Testis (tissue), 3 donors: ENCODE results near the gene DCTN1. TPM values are rescaled to one million over a fixed set of nuclear protein-coding genes. Genes with fewer than 3 reads are reported as not detected.
A peak's percentile ranks its signal among the peaks of the same experiment; 100 is the strongest.

Experiments used
- DNase-seq: peaks from one replicate; pipeline ENCODE4 v3.0.0-alpha.2; 2019
- H3K27ac ChIP-seq, 2 donors: fragments of 200-600 bp; sonication (generic); one replicate each; pipeline ENCODE4 v1.5.1; 2019
- H3K27me3 ChIP-seq: fragments of 200-600 bp; sonication (generic); one replicate; pipeline ENCODE4 v1.5.1; 2019
- H3K36me3 ChIP-seq: fragments of 200-600 bp; sonication (generic); one replicate; pipeline ENCODE4 v1.5.1; 2017; ENCODE audit warnings: low read depth; ENCODE audit errors: missing control alignments
- H3K4me1 ChIP-seq: fragments of 200-600 bp; sonication (generic); one replicate; pipeline ENCODE4 v1.5.1; 2019
- H3K4me3 ChIP-seq, 2 donors: fragments of 200-600 bp; sonication (generic); one replicate each; pipeline ENCODE4 v1.5.1; 2017 to 2019
- H3K9me3 ChIP-seq: fragments of 200-600 bp; sonication (generic); one replicate; pipeline ENCODE4 v1.5.1; 2017
- POLR2A ChIP-seq: fragments of 450-650 bp; IDR thresholded peaks from one replicate; pipeline ENCODE4 v1.6.1; 2017; ENCODE audit warnings: antibody characterized with exemption, mild to moderate bottlenecking, moderate library complexity
- WGBS, 2 donors: methylation state at CpG; one replicate each; pipeline ENCODE4 v1.1.5; 2018; 5-methylcytosine and 5-hydroxymethylcytosine counted together
- intact Hi-C: fragments of 100-400 bp; cut with DNase I; formaldehyde crosslinking; loops from one replicate; pipeline ENCODE4 v1.15.1; 2023; ENCODE audit warnings: low total_unique reads
- polyA plus RNA-seq: library from polyadenylated mRNA; stranded (reverse); fragments of 350-450 nt; fragmentation: Illumina TruSeq; extraction: RNeasy Lipid Tissue Mini Kit (QIAGEN cat#74804); gene quantifications from one replicate; pipeline ENCODE4 v1.2.3, GENCODE V29; 2014; ENCODE audit warnings: low read depth, low replicate concordance; ENCODE audit not compliant: insufficient read depth
- total RNA-seq, 2 donors: library from RNA; depleted of rRNA; stranded (reverse); fragments of >200 nt; gene quantifications; one replicate each; pipeline ENCODE4 v1.2.3, GENCODE V29; 2016
- TF ChIP-seq, protein P1 (sequence below), 3 experiments: fragments of 450-650 bp in 2 of 3; fragments of 200-600 bp in 1 of 3; sonication (generic) in 1 of 3; IDR thresholded peaks; one replicate each; pipeline ENCODE4 v1.5.1; 2016 to 2019; ENCODE audit warnings: antibody characterized with exemption in 3 of 3, mild to moderate bottlenecking in 2 of 3, moderate library complexity in 1 of 3

Gene DCTN1
- total and polyA plus RNA-seq, 3 donors from 2014 or later: 277 to 403 (median 321) TPM

DNA sequence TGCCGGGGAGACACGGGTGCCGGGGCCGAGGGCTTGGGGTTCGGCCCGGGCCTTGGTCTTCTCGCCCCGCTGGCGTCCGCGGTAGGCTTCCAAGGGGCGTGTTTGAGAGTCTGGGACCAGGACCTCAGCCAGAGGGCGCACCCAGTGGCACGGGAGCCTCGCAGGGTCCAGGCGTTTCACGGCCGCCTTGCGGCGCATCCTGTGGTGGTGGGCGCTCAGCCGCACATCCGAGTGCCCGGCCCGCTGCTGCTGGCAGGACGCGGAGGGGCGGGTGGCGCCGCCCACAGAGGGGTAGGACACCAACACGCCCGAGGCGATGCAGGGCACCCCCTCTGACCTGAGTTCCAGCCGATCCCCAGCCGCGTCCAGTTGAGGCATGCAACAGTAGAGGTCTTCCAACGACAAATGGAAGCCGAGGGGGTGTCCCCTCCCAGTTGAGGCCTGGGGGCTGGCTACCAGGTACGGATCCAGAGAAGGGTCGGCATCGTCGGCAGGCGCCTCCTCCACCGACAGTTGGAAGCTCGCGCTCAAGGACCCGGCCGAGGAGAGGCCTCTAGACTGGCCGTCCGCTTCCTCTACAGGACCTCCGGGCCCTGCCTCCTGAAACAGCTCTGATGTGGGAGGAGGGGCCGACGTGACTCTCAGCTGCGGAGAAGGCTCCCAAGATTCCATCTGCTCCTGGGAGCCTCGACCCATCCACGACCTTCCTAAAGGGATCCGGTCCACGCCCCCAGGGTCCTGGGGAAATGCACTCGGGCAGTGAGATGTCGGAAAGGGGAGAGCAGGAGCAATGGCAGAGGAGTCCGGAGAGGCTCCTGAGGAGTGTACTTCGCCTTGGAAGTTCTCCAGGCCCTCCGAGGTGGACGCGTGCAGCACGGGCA is 35.0 kb upstream of the DCTN1 start:
- intact Hi-C loops: no loop called here
- Histone ChIP-seq H3K27me3 (no peaks in the 10 kb centered on the region), H3K27ac (peak overlapping the region in 1 of 2 donors; percentile 11), H3K4me1 (peaks cover 31% of the 10 kb centered on the region), H3K36me3 (no peaks in the 10 kb centered on the region), H3K9me3 (no peaks in the 10 kb centered on the region), H3K4me3 (peak overlapping the region; percentile 47 to 51)
- peak; percentile 57 for DNase-seq
- TF ChIP-seq, protein P1, sequence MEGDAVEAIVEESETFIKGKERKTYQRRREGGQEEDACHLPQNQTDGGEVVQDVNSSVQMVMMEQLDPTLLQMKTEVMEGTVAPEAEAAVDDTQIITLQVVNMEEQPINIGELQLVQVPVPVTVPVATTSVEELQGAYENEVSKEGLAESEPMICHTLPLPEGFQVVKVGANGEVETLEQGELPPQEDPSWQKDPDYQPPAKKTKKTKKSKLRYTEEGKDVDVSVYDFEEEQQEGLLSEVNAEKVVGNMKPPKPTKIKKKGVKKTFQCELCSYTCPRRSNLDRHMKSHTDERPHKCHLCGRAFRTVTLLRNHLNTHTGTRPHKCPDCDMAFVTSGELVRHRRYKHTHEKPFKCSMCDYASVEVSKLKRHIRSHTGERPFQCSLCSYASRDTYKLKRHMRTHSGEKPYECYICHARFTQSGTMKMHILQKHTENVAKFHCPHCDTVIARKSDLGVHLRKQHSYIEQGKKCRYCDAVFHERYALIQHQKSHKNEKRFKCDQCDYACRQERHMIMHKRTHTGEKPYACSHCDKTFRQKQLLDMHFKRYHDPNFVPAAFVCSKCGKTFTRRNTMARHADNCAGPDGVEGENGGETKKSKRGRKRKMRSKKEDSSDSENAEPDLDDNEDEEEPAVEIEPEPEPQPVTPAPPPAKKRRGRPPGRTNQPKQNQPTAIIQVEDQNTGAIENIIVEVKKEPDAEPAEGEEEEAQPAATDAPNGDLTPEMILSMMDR (IDR thresholded peaks at IDR 0.05): no peak
- WGBS, 2 donors: 10% methylated on average over 59 of the region's 66 CpGs; no CpG with 5 or more reads in 1 of the 2 donors

DNA sequence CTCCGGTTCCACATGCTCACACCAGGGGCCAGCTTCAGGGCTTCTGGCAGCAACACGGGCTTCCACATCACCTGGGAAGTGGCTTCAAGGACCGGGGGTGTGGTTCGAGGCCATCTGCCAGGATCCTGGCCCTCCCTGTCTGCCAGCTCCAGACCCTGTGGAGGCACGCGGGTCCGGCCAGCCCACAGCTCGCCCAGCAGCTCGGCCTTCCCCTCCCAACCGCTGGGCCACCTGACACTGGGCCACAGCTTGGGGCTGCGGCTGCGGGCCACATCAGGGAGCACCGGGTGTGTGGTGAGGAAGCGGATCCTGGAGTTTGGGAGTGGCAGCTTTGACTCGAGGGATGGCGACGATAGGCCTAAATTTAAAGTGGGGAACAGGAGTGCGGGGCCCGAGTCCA is 34.3 kb upstream of the DCTN1 start:
- Histone ChIP-seq H3K27ac (peak overlapping the region in 1 of 2 donors; percentile 11), H3K4me1 (peaks cover 31% of the 10 kb centered on the region), H3K9me3 (no peaks in the 10 kb centered on the region), H3K27me3 (no peaks in the 10 kb centered on the region), H3K36me3 (no peaks in the 10 kb centered on the region), H3K4me3 (peak overlapping the region; percentile 47 to 51)
- TF ChIP-seq, protein P1 (IDR thresholded peaks at IDR 0.05): no peak
- no peak for TF ChIP-seq POLR2A
- intact Hi-C loops: no loop called here
- WGBS, 2 donors: 30 to 36% methylated on average over 8 to 18 of the region's 19 CpGs
- DNase-seq: no peak

DNA sequence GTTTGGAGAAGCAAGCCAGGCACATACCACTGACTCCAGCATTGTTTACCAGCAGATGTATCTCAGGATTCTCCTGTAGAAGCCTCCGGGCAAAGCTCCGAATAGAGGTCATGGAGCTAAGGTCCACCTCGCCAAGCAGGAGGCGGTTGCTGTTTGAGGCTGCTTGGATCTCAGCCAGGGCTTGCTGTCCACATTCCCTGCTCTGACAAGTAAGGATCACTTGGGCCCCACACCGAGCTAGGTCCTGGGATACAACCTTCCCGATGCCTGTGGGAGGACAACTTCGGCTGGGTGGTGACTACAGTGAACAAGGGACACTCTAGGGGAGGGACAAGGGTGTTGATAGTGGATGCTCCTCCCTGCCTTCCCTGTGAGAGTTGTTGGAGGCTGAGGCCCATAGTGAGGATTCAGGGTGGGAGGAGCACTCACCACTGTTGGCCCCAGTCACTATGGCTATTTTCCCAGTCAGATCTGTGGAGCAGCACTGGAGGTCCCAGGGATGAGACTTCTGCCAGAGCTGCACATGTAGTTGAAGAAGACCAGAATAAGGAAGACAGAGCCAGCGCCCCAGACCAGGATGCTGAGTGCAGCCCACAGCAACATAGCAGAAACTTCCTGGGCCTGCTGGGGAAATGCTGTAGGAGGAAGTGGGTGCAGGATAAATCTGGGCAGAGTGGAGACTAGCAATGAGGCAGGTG is 33.0 kb upstream of the DCTN1 start:
- no peak overlapping the region for H3K4me3 ChIP-seq
- no peaks in the 10 kb centered on the region for H3K9me3 ChIP-seq
- no peaks in the 10 kb centered on the region for H3K27me3 ChIP-seq
- intact Hi-C loops: no loop called here
- DNase-seq: peak; percentile 77
- H3K36me3 ChIP-seq: no peaks in the 10 kb centered on the region
- H3K27ac ChIP-seq: no peak overlapping the region
- peaks cover 31% of the 10 kb centered on the region for H3K4me1 ChIP-seq
- TF ChIP-seq POLR2A: no peak
- TF ChIP-seq, protein P1 (IDR thresholded peaks at IDR 0.05): no peak
- WGBS, 2 donors: 47 to 49% methylated on average over 8 of the region's 8 CpGs

DNA sequence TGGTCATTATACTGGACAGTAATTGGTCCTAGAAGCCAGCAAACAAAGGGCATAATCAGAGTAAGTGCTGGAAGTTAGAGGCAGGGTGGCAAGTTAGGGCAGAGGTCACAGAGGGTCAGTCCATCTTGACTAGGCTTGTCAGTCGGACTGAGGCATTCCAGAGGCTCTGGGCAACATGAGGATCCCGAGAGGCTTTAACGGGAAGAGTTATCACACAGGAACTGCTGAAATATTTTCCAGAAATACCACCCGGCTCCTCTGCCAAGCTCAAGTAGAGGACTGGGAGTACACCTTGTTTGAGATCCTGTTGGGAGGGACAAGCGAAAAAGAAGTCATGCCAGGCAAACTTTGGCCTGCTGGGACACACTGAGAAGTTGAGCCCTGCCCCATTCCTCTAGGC is 27.6 kb upstream of the DCTN1 start:
- no peak overlapping the region for H3K4me3 ChIP-seq
- no peak for DNase-seq
- TF ChIP-seq, protein P1 (IDR thresholded peaks at IDR 0.05): no peak
- TF ChIP-seq POLR2A: no peak
- H3K4me1 ChIP-seq: no peaks in the 10 kb centered on the region
- no peak overlapping the region for H3K27ac ChIP-seq
- 80 to 88% methylated on average over 5 of the region's 5 CpGs for whole genome bisulfite sequencing, 2 donors
- H3K9me3 ChIP-seq: no peaks in the 10 kb centered on the region
- intact Hi-C loops: no loop called here
- H3K27me3 ChIP-seq: no peaks in the 10 kb centered on the region
- H3K36me3 ChIP-seq: no peaks in the 10 kb centered on the region
